IPS DF 6.9 (cell line): ENCODE measurements around the gene IL17C.

ENCODE experiments used
- DNase-seq: peaks from one replicate; pipeline ENCODE4 v3.0.0-alpha.2; 2013; ENCODE audit warnings: low read depth, low spot score
- H3K27ac ChIP-seq: one replicate; pipeline ENCODE4 v1.5.1; 2013; ENCODE audit warnings: low read length, control low read depth
- H3K27me3 ChIP-seq: 2 replicates; pipeline ENCODE4 v1.6.1; 2013; ENCODE audit warnings: mild to moderate bottlenecking, low read length; ENCODE audit not compliant: control insufficient read depth, insufficient read depth
- H3K36me3 ChIP-seq: 2 replicates; pipeline ENCODE4 v1.6.1; 2013; ENCODE audit warnings: low read length; ENCODE audit not compliant: control insufficient read depth, insufficient read depth
- H3K4me1 ChIP-seq: 2 replicates; pipeline ENCODE4 v1.6.1; 2013; ENCODE audit warnings: low read length; ENCODE audit not compliant: control insufficient read depth, insufficient read depth
- H3K4me3 ChIP-seq: 2 replicates; pipeline ENCODE4 v1.5.1; 2013; ENCODE audit warnings: mild to moderate bottlenecking, low read length
- H3K9me3 ChIP-seq: 2 replicates; pipeline ENCODE4 v1.6.1; 2013; ENCODE audit warnings: low read length, inconsistent platforms; ENCODE audit not compliant: control insufficient read depth, insufficient read depth
- WGBS: extraction: QIAGEN DNeasy Blood & Tissue Kit; methylation state at CpG from one replicate; pipeline ENCODE4 v1.1.7; 2013; ENCODE audit warnings: mixed read lengths, missing lambda C conversion rate; ENCODE audit not compliant: insufficient read length, insufficient coverage; 5-methylcytosine and 5-hydroxymethylcytosine counted together

Gene IL17C

DNA sequence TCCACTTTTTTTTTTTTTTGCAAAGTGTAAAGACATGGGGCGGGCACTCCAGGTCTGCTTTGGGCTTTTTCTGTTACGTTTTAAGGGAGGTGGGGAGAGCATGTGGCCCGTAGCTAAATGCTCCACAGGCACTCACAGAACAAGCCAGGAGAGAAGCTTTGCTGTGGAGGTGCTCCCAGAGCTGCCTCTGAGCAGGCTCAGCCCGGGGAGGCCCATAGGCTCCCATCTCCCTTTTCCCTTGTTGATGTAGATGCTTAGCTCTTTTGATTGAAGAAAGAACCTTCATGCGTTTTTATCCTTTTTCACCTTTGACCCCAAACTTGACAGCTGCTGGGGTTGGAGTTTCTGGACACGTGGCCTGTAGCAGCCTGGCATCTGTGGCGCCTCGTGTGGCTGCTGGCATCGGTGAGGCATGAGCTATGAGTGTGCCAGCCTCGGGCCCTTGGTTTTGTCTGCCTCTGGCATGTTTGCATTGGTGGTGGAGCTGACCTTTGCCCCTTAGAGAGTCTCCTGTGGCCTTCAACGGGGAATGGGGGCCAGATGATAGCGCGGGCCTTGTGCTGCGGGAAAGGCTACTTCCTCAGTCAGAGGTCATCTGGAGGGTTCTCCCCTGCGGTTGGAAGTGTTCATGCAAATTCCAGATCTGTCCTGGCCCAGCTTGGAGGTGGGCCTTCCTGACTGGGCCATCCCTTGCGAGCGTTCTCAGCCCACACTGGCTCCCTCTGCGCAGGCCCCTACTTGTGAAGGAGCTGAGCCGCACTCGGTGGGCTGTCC, 20.0 kb upstream of the IL17C start:
- DNase-seq = no peak
- no peak overlapping the region for H3K27ac ChIP-seq
- peaks cover 15% of the 10 kb centered on the region for H3K36me3 ChIP-seq
- H3K4me3 ChIP-seq = no peak overlapping the region
- no peaks in the 10 kb centered on the region for H3K27me3 ChIP-seq
- no peaks in the 10 kb centered on the region for H3K9me3 ChIP-seq
- 0 out of 2 replicates have a peak, but pooled peaks cover 2% of the 10 kb centered on the region for H3K4me1 ChIP-seq
- no CpG with 5 or more reads among the region's 20 CpGs for WGBS

- WGBS = no CpG with 5 or more reads among the region's 19 CpGs
- Histone ChIP-seq H3K9me3 (no peaks in the 10 kb centered on the region), H3K27me3 (no peaks in the 10 kb centered on the region), H3K4me3 (no peak overlapping the region), H3K27ac (no peak overlapping the region), H3K36me3 (peaks cover 22% of the 10 kb centered on the region), H3K4me1 (0 out of 2 replicates have a peak, but pooled peaks cover 2% of the 10 kb centered on the region)
- DNase-seq = no peak
These were observed 19.3 kb upstream of the IL17C start for GRCh38 chr16:88618956-88619667.

DNA sequence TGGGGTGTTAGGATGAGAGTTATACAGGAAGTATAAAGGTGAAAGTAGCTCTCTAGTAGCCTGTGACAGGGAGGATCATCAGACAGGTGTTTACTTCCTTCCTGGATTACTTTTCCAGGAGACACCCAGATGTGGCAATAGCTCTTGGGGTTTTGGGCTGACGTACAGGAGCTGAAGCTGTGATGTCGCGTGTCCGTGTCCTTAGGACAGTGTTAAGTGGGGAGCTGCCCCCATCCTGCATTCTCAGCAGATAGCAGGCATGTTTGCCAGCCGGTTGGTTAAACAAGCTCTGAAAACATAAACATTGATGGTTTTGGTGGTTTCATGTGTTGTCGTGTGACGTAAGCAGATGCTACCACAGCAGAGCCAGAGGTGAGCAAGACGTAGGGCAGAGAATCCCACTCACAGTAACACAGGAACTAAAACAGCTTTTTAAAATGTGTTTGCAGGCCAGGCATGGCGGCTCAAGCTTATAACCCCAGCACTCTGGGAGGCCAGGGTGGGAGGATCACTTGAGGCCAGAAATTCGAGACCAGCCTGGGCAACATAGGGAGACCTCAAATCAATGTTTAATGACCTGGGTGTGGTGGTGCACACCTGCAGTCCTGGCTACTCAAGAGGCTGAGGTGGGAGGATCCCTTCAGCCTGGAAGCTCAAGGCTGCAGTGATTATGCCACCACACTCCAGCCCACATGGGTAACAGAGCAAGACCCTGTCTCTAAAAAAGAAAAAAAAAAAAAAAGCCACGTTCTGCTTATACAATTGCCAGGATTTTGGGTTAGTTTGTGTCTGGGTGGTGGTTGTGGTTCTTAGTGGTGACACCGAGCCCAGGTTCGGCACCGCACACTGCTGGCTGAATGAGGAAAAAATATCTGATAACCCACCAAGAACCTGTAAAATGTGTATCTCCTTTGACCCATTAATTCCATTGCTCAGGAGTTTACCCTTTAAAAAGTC, 18.2 kb upstream of the IL17C start:
- Histone ChIP-seq H3K27me3 (no peaks in the 10 kb centered on the region), H3K9me3 (no peaks in the 10 kb centered on the region), H3K27ac (no peak overlapping the region), H3K36me3 (peaks cover 23% of the 10 kb centered on the region), H3K4me1 (0 out of 2 replicates have a peak, but pooled peaks cover 2% of the 10 kb centered on the region), H3K4me3 (no peak overlapping the region)
- no CpG with 5 or more reads among the region's 14 CpGs for WGBS
- no peak for DNase-seq

- Histone ChIP-seq H3K27ac (no peak overlapping the region), H3K27me3 (no peaks in the 10 kb centered on the region), H3K4me3 (no peak overlapping the region), H3K4me1 (0 out of 2 replicates have a peak, but pooled peaks cover under 1% of the 10 kb centered on the region), H3K36me3 (peaks cover 26% of the 10 kb centered on the region), H3K9me3 (no peaks in the 10 kb centered on the region)
- DNase-seq = no peak
- WGBS = no CpG with 5 or more reads among the region's 19 CpGs
These were observed 16.2 kb upstream of the IL17C start for GRCh38 chr16:88622125-88622524.

- Histone ChIP-seq H3K27ac (no peak overlapping the region), H3K27me3 (no peaks in the 10 kb centered on the region), H3K9me3 (no peaks in the 10 kb centered on the region), H3K4me1 (no peaks in the 10 kb centered on the region), H3K36me3 (peaks cover 28% of the 10 kb centered on the region), H3K4me3 (no peak overlapping the region)
- no peak for DNase-seq
- no CpG with 5 or more reads among the region's 29 CpGs for WGBS
These were observed 15.5 kb upstream of the IL17C start for GRCh38 chr16:88622866-88623265.

DNA sequence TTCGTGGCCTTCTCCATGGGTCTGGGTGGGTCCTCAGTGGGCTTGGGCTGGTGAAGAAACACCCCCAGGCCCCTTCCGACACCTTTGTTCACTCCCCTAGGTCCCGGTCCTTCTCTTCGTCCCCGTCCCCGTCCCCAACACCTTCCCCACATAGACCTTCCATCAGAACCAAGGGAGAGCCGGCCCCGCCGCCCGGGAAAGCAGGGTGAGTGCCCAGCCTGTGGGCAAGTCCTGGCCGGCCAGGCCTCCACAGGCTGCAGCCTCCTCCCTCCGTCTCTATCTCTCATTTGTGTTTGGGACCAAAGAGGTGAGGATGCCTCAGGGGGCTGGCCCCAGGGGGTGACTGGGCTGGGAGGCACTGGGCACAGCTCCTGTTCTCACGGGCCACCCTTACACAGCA, 14.5 kb upstream of the IL17C start:
- Histone ChIP-seq H3K4me1 (no peaks in the 10 kb centered on the region), H3K4me3 (no peak overlapping the region), H3K27ac (no peak overlapping the region), H3K36me3 (peaks cover 26% of the 10 kb centered on the region), H3K9me3 (no peaks in the 10 kb centered on the region), H3K27me3 (no peaks in the 10 kb centered on the region)
- DNase-seq = no peak
- WGBS = no CpG with 5 or more reads among the region's 13 CpGs

DNA sequence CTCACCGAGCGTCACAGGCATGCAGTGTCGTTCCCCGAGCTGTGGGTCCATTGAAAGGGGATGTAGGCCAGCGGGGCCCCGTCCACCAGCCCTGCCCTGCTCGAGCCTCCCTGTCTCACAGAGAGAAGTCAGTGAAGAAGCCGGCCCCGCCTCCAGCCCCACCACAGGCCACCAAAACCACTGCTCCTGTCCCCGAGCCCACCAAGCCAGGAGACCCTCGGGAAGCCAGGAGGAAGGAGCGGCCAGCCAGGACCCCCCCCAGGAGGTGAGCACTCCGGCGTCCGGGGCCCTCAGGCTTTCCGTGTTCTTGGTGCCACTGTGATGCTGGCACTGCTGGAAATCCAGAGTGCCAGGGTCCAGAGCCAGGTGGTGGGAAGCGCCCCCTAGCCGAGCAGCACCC, 13.9 kb upstream of the IL17C start:
- H3K4me3 ChIP-seq = no peak overlapping the region
- no CpG with 5 or more reads among the region's 18 CpGs for WGBS
- H3K36me3 ChIP-seq = peaks cover 26% of the 10 kb centered on the region
- no peak overlapping the region for H3K27ac ChIP-seq
- DNase-seq = no peak
- H3K9me3 ChIP-seq = no peaks in the 10 kb centered on the region
- no peaks in the 10 kb centered on the region for H3K4me1 ChIP-seq
- no peaks in the 10 kb centered on the region for H3K27me3 ChIP-seq

DNA sequence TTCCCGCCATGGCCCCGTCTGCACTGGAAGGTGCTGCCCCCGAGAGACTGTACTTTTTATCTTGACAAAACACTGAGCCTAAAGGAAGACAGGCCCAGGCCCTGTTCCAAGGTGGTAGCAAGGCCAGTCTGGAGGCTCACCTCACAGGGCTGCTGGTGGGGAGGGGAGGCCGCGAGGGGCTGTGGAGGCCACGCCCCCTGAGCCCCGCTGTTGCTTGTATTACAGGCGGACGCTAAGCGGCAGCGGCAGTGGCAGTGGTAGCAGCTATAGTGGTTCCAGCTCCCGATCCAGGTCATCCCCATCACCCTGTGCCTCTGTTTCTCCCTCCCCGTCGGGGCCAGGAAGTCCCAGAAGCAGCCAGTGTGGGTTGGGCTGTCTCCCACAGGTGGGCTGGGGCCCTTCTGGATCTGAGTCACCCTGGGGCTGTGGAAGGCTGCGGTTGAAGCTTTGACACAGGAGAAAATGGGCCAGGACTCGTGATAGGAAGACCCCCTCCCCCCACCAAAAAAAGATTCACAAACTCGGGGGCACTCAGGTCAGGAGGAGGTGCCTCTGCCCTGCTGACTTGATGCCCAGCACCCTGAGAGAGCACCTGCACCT, 13.3 kb upstream of the IL17C start:
- Histone ChIP-seq H3K4me3 (no peak overlapping the region), H3K27me3 (no peaks in the 10 kb centered on the region), H3K9me3 (no peaks in the 10 kb centered on the region), H3K36me3 (peaks cover 26% of the 10 kb centered on the region), H3K27ac (no peak overlapping the region), H3K4me1 (no peaks in the 10 kb centered on the region)
- no peak for DNase-seq
- WGBS = no CpG with 5 or more reads among the region's 17 CpGs

DNA sequence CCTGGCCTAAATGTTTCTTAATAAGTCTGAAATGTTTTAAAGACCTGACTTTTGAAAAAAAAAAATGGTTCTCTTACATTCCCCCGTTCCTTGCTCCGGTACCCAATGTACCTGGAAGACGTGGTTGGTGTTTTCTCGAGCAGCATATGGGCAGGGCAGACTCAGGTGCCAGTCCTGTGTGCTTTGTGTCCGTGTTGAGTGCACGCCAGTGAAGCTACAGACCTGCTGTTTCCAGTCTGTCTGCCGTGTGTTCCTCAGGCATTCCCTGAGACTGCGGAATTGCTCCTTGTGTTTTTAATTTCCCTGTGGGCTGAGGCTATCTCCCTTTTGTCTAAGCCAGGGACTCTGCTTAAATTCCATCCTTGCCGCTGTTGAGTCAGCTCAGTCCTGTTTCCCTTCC, 11.7 kb upstream of the IL17C start:
- Histone ChIP-seq H3K27me3 (no peaks in the 10 kb centered on the region), H3K4me3 (no peak overlapping the region), H3K9me3 (no peaks in the 10 kb centered on the region), H3K27ac (no peak overlapping the region), H3K4me1 (no peaks in the 10 kb centered on the region), H3K36me3 (peaks cover 33% of the 10 kb centered on the region)
- no peak for DNase-seq
- no CpG with 5 or more reads among the region's 9 CpGs for whole genome bisulfite sequencing
